Body of pancreas (tissue), 4 donors: ENCODE measurements around the gene FBXO10. TPM values are rescaled to one million over a fixed set of nuclear protein-coding genes. Genes with fewer than 3 reads are reported as not detected.
A peak's percentile ranks its signal among the peaks of the same experiment; 100 is the strongest.

Experiments
- ATAC-seq: fragments of 150-250 bp; one replicate; pipeline ENCODE4 v1.9.1; 2016
- DNase-seq, 4 donors: peaks; one replicate each; pipeline ENCODE4 v3.0.0-alpha.2; 2019
- H3K27ac ChIP-seq, 4 donors: fragments of 200-600 bp; sonication (generic); 1 replicate in 3 of 4; 2 replicates in 1 of 4; pipeline versions ENCODE4 v1.5.1 to v1.6.1; 2016 to 2019; ENCODE audit warnings: mild to moderate bottlenecking in 1 of 4, mixed read lengths in 1 of 4, moderate library complexity in 1 of 4
- H3K27me3 ChIP-seq, 2 donors: fragments of 200-600 bp; sonication (generic); one replicate each; pipeline ENCODE4 v1.6.0; 2016; ENCODE audit warnings: mild to moderate bottlenecking in 1 of 2
- H3K36me3 ChIP-seq, 2 donors: fragments of 200-600 bp; sonication (generic); replicated peaks in 1 of 2; 2 replicates each; pipeline ENCODE4 v1.5.1; 2016; ENCODE audit warnings: low read depth in 2 of 2; ENCODE audit not compliant: insufficient read depth in 1 of 2
- H3K4me1 ChIP-seq: fragments of 200-600 bp; sonication (generic); one replicate; pipeline ENCODE4 v1.6.0; 2016
- H3K4me3 ChIP-seq, 2 donors: fragments of 200-600 bp; sonication (generic); 1 replicate in 1 of 2; 2 replicates in 1 of 2; pipeline ENCODE4 v1.5.1; 2016 to 2019
- H3K9me3 ChIP-seq, 3 donors: fragments of 200-600 bp; sonication (generic); 1 replicate in 2 of 3; 2 replicates in 1 of 3; pipeline ENCODE4 v1.5.1; 2016
- POLR2A ChIP-seq, 3 donors: fragments of 450-650 bp; IDR thresholded peaks; one replicate each; pipeline ENCODE4 v1.6.1; 2016; ENCODE audit warnings: antibody characterized with exemption in 3 of 3, mild to moderate bottlenecking in 2 of 3
- WGBS, 2 donors: methylation state at CpG; one replicate each; pipeline ENCODE4 v1.1.5; 2017; 5-methylcytosine and 5-hydroxymethylcytosine counted together
- intact Hi-C: fragments of 100-400 bp; cut with DNase I; formaldehyde crosslinking; loops from one replicate; pipeline ENCODE4 v1.15.1; 2023
- total RNA-seq, 2 donors: library from RNA; depleted of rRNA; stranded (reverse); fragments of >200 nt; gene quantifications; one replicate each; pipeline ENCODE4 v1.1.0, GENCODE V29; 2016
- TF ChIP-seq, protein P1 (sequence below), 7 experiments: fragments of 450-650 bp in 4 of 7; fragments of 200-600 bp in 3 of 7; sonication (generic) in 3 of 7; IDR thresholded peaks; one replicate each; pipeline ENCODE4 v1.5.1; 2016 to 2019; ENCODE audit warnings: antibody characterized with exemption in 7 of 7

Gene FBXO10
- total RNA-seq, 2 donors from 2014 or later: 13.2 to 15.3 TPM

DNA sequence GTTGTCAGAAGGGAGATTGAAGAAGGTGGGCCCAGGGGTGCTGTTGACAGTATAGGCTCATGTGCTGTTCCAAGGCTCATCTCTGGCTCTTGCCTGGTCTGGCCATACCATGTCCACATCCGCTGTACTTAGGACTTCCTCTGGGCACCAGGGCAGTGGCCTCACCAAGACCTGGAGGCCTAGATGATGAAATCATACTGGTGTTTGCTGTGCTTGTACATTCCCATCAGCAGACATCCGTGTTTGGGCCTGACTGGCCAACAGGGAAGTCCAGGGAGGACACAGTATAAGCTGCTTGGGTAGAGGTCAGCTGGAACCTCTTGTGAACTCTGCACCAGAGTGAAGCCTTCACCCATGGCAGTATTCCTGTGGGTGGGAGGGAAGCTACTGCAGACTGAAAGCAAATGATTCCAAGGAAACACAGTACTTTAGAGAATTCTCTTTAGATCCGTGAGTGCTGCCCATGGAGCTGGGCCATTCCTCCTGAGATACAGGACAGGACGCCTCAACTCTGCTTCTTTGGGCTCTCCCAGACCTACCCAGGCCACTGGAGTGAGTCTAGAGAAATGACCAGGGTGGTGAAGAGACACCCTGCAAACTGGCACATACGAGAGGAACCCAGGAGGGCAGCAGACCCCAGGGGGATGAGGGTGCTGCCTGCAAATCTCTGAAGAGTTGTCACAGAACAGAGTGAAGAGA, 67.9 kb downstream of the FBXO10 start:
- DNase-seq (no peak), ATAC-seq (no peak)
- Histone ChIP-seq H3K4me3 (no peak overlapping the region), H3K4me1 (no peaks in the 10 kb centered on the region), H3K27ac (no peak overlapping the region), H3K9me3 (no peaks in the 10 kb centered on the region), H3K36me3 (no peaks in the 10 kb centered on the region), H3K27me3 (no peaks in the 10 kb centered on the region)
- 84 to 95% methylated on average over 4 to 5 of the region's 5 CpGs for WGBS, 2 donors
- TF ChIP-seq, protein P1, sequence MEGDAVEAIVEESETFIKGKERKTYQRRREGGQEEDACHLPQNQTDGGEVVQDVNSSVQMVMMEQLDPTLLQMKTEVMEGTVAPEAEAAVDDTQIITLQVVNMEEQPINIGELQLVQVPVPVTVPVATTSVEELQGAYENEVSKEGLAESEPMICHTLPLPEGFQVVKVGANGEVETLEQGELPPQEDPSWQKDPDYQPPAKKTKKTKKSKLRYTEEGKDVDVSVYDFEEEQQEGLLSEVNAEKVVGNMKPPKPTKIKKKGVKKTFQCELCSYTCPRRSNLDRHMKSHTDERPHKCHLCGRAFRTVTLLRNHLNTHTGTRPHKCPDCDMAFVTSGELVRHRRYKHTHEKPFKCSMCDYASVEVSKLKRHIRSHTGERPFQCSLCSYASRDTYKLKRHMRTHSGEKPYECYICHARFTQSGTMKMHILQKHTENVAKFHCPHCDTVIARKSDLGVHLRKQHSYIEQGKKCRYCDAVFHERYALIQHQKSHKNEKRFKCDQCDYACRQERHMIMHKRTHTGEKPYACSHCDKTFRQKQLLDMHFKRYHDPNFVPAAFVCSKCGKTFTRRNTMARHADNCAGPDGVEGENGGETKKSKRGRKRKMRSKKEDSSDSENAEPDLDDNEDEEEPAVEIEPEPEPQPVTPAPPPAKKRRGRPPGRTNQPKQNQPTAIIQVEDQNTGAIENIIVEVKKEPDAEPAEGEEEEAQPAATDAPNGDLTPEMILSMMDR (IDR thresholded peaks at IDR 0.05): no peak
- no peak for TF ChIP-seq POLR2A (IDR thresholded peaks at IDR 0.05)
- intact Hi-C loops: no loop called here

DNA sequence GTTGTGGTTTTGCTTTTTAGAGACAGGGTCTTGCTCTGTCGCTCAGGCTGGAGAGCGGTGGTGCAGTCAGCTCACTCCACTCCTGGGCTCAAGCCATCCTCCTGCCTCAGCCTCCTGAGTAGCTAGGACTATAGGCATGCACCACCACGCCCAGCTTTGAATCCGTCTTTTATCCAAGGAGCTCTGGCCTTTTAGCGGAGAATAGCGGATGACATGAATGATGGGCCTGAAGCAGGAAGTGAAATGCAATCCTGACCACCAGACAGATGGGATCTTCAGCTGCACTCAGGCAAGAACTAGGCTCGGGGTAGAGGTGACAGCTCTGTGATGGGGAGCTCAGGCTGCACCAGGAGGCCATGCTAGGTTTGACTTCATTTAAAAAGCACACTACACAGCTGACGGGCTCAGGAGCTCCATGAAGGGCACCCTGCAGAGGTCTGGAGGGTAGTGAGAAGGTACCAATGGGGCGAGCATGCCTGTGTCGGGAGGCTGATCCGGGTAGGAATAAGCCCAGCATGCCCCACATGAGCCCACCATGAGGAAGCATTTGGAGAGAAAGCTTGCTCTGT, 68.5 kb downstream of the FBXO10 start:
- H3K27me3 ChIP-seq: no peaks in the 10 kb centered on the region
- no peaks in the 10 kb centered on the region for H3K36me3 ChIP-seq
- peaks cover 3% of the 10 kb centered on the region for H3K4me1 ChIP-seq
- WGBS, 2 donors: 94 to 96% methylated on average over 6 to 11 of the region's 11 CpGs
- H3K27ac ChIP-seq: no peak overlapping the region
- no peak for DNase-seq
- no peak for ATAC-seq
- H3K4me3 ChIP-seq: no peak overlapping the region
- intact Hi-C loops: no loop called here
- TF ChIP-seq POLR2A (IDR thresholded peaks at IDR 0.05): no peak
- TF ChIP-seq, protein P1 (IDR thresholded peaks at IDR 0.05): no peak
- no peaks in the 10 kb centered on the region for H3K9me3 ChIP-seq

DNA sequence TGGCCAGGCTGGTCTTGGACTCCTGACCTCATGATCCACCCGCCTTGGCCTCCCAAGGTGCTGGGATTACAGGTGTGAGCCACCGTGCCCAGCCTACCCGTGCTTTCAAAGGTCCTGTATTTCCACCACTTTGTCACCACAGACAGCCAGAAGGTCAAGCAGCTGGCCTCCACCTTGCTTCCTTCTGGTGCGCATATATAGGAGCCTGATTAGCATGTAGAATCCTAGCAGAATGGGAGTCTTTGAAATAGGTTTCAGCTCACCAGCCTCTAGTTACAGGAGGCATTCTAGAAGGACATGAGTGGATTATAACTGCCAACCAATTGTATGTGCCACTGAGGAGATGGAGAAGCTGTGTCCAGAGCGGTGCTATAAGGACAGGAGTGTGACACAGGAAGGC, 71.6 kb downstream of the FBXO10 start:
- ATAC-seq: no peak
- 84 to 85% methylated on average over 5 of the region's 5 CpGs for WGBS, 2 donors
- H3K27ac ChIP-seq: no peak overlapping the region

DNA sequence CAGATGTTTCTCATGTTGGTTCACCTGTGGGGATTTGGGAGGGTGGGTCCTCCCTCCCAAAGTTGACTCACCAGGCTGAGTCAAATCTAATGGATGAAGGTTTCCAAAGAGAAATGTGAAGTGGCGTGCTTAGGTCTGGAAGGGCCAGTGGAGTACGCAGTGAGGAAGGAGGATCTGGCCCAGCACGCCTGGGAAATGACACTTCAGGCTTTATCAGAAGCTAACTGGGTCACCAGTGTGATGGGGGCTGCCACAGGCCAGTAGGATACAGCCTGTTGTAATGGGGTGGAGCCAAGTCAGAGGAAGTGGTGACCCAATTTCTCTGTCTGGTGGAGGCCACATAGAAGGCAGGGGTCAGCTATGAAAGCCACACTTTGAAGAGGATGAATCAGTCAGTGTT, 72.4 kb downstream of the FBXO10 start:
- TF ChIP-seq, protein P1 (IDR thresholded peaks at IDR 0.05): no peak
- no peak for TF ChIP-seq POLR2A (IDR thresholded peaks at IDR 0.05)
- no peak for ATAC-seq
- H3K4me3 ChIP-seq: no peak overlapping the region
- peaks cover 14% of the 10 kb centered on the region for H3K4me1 ChIP-seq
- H3K27ac ChIP-seq: no peak overlapping the region
- intact Hi-C loops: no loop called here
- H3K36me3 ChIP-seq: peaks cover 0 to 1% of the 10 kb centered on the region in 2 donors
- DNase-seq: peak in 1 of 4 donors; percentile 50
- no peaks in the 10 kb centered on the region for H3K27me3 ChIP-seq
- no peaks in the 10 kb centered on the region for H3K9me3 ChIP-seq
- 90 to 92% methylated on average over 3 of the region's 3 CpGs for WGBS, 2 donors

More for the DNA sequence above, 71.6 kb downstream of the FBXO10 start:
- H3K4me1 ChIP-seq: peaks cover 14% of the 10 kb centered on the region
- H3K36me3 ChIP-seq: no peaks in the 10 kb centered on the region
- intact Hi-C loops: no loop called here
- no peaks in the 10 kb centered on the region for H3K27me3 ChIP-seq
- H3K9me3 ChIP-seq: no peaks in the 10 kb centered on the region
- DNase-seq: no peak
- TF ChIP-seq POLR2A (IDR thresholded peaks at IDR 0.05): no peak
- TF ChIP-seq, protein P1 (IDR thresholded peaks at IDR 0.05): no peak
- no peak overlapping the region for H3K4me3 ChIP-seq
